Stimulated activated memory B cell treated with anti-CD40 and anti-IgM and Interleukin-4, amounts not matched to agents 10 μg/mL and 1 μg/mL and 100 μg/mL, for 72 hours (primary cell): ENCODE measurements around the gene MEGF8.

Experiments
- ATAC-seq: fragments of 150-1000 bp; cut with Tn5 transposase; 2 replicates; pipeline ENCODE4 v1.10.0; 2021
- H3K27ac Mint-ChIP-seq: one replicate; pipeline ENCODE4 v1.8.0; 2022; ENCODE audit warnings: mild to moderate bottlenecking, mixed read lengths
- H3K27me3 Mint-ChIP-seq: one replicate; pipeline ENCODE4 v1.8.0; 2022; ENCODE audit warnings: mixed read lengths
- H3K36me3 Mint-ChIP-seq: one replicate; pipeline ENCODE4 v1.8.0; 2022; ENCODE audit warnings: mixed read lengths
- H3K4me1 Mint-ChIP-seq: one replicate; pipeline ENCODE4 v1.8.0; 2022; ENCODE audit warnings: mixed read lengths
- H3K4me3 Mint-ChIP-seq: one replicate; pipeline ENCODE4 v1.8.0; 2022; ENCODE audit warnings: mild to moderate bottlenecking, moderate library complexity, mixed read lengths
- H3K9me3 Mint-ChIP-seq: one replicate; pipeline ENCODE4 v1.8.0; 2022; ENCODE audit warnings: mixed read lengths

Gene MEGF8

DNA sequence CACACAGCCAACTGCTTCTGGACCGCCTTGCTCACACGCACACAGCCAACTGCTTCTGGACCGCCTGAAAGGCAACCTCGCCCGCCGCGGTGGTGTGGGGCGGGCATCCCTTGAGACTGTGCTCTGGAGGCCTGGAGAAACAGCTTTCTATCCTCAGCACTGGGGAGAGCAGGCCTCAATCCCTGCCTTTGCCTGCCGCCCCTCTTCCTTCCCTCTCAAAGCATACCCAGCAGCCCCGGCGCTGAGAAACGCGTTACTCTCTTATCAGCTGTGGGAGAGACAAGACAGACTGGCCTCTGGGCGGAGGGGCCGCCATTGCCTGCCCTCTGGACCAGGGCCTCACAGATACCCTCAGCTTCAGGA lies 98.9 kb downstream of the MEGF8 start:
- Mint-ChIP-seq H3K4me1 (peaks cover 54% of the 10 kb centered on the region), H3K4me3 (peak overlapping the region; percentile 97), H3K27me3 (no peaks in the 10 kb centered on the region), H3K27ac (peak overlapping the region; percentile 94), H3K36me3 (peaks cover 6% of the 10 kb centered on the region), H3K9me3 (no peaks in the 10 kb centered on the region)
- ATAC-seq: no peak

DNA sequence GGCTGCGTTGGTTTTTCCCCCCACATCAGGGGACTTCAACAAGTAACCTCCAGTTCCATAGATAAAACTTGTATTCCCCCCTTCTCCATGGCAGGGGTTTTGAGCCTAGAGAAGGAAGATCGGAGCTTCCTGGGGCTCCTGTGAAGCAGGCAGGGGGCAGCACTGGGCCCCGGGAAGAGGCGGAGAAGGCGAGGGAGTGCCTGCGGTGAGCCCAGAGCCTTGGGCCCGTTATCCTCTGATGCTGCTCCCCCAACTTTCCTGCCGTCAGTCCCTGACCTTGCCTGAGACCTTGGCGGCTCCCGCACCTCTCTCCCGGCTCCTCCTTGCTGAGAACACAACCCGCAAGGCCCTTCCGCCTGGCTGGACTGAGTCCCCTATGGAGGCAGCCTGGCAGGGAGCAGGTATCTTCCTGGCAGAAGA lies 99.3 kb downstream of the MEGF8 start:
- peaks cover 50% of the 10 kb centered on the region for H3K4me1 Mint-ChIP-seq
- H3K4me3 Mint-ChIP-seq: peak overlapping the region; percentile 97

DNA sequence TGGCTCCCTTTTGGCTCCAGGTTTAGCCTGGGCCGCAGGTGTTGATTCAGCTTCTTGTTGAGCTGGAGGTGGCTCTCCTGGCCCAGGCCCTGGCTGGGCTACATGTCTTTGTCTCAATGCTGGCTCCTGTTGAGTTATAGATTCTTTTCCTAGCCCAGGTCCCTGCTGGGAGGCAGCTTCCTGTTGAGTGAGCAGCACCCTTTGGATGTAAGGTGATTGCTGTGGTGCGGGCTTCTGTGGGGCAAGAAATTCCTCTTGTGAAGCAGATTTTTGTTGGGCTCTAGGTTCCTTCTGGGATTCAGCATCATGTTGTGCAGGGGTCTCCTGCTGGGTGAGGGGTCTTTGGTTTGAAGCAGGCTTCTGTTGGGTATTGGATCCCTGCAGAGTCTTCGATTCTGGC lies 101.2 kb downstream of the MEGF8 start:
- H3K4me3 Mint-ChIP-seq: no peak overlapping the region
- no peak for ATAC-seq
- H3K27ac Mint-ChIP-seq: no peak overlapping the region
- no peaks in the 10 kb centered on the region for H3K36me3 Mint-ChIP-seq
- H3K4me1 Mint-ChIP-seq: peaks cover 31% of the 10 kb centered on the region
- no peaks in the 10 kb centered on the region for H3K9me3 Mint-ChIP-seq
- no peaks in the 10 kb centered on the region for H3K27me3 Mint-ChIP-seq

More for the DNA sequence above, 99.3 kb downstream of the MEGF8 start:
- no peak for ATAC-seq
- H3K27ac Mint-ChIP-seq: peak overlapping the region; percentile 94
- no peaks in the 10 kb centered on the region for H3K9me3 Mint-ChIP-seq
- H3K27me3 Mint-ChIP-seq: no peaks in the 10 kb centered on the region
- peaks cover 6% of the 10 kb centered on the region for H3K36me3 Mint-ChIP-seq

DNA sequence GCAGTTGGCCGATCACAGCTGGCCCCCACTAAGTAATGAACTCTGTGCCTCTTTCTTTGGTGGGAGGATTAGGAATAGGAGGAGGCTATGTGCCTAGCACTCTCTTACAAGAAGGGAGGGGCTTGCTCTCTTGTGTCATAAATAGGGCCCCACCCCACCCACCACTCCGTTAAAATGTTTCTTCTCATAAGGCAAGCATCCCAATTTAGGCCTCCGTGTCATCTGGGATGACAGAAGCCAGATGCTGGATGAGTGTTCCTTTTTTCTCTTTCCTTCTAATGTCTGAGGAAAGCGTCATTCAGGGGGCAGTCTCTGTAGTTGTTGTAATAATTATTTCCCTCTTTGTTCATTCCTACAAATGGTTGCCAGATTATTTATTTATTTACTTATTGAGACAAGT lies 101.9 kb downstream of the MEGF8 start, which contains the start of gene LIPE:
TSS of gene LIPE (minus strand) at position 76 of the 400 bp plus-strand sequence. CDS start 239 bp downstream, outside the sequence.
- H3K27me3 Mint-ChIP-seq: no peaks in the 10 kb centered on the region
- no peak within 1 kb of the TSS for H3K4me3 Mint-ChIP-seq
- no peaks in the 10 kb centered on the region for H3K9me3 Mint-ChIP-seq
- H3K27ac Mint-ChIP-seq: no peak within 1 kb of the TSS
- H3K4me1 Mint-ChIP-seq: peaks cover 24% of the 10 kb centered on the region
- ATAC-seq: no peak
- H3K36me3 Mint-ChIP-seq: no peaks in the 10 kb centered on the region
